Left kidney (tissue), 2 donors: ENCODE measurements around the gene GUK1. TPM values are rescaled to one million over a fixed set of nuclear protein-coding genes. Genes with fewer than 3 reads are reported as not detected.
A peak's percentile ranks its signal among the peaks of the same experiment; 100 is the strongest.
"Not testable (repeated sequence)": the region's sequence is repeated elsewhere in the genome, so short reads cannot be mapped to it uniquely, and the experiment has no call there.

Experiments used
- DNase-seq: peaks from one replicate; pipeline ENCODE4 v3.0.0-alpha.2; 2013
- polyA plus RNA-seq: library from polyadenylated mRNA; unstranded; fragments of 120-200 nt; gene quantifications from one replicate; pipeline ENCODE4 v1.2.1, GENCODE V29; 2013; ENCODE audit not compliant: insufficient read length

The GUK1 gene
- polyA plus RNA-seq, 1 donor = 82.3 TPM

DNA sequence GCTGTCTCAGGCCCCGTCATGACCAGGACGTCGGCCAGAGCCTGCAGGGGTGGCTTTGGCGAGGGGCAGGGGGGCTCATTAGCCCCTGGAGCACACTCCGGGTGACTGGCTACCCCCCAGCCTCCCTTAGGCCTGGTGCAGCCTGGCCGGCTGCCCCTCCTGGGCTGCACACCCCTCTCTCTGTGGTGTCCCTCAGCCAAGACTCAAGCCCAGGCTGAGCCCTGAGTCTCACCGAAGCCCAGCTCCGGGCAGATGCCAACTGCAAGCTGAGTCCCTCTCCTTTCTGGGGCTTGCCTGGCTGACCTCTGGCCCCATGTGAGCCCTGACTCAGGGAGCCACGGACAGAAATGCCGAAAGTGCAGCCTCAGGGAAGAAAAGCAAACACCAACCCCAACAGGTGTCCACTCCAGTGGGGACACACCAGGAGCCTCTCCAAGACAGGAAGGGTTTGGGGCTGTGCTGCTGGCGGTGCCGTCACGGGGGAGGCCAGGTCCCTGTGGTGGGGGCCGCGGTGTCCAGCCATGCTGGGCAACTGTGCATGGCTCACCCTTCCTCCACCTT is 20.2 kb downstream of the GUK1 start:
- DNase-seq = no peak

DNA sequence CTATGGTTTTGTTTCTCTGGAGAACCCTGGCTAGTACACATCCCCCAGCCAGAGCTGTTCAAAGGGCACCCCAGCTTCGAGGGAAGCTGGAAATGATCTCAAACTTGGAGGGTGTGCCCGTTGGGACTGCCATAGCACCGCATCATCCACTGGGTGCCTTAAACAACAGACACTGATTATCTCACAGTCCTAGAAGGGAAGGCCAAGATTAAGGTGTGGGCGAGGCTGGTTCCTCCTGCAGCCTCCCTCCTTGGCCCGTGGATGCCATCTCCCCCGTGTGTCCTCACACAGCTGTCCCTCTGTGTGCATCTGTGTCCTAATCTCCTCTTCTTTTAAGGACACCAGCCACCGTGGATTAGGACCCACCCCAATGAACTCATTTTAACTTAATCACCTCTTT is 21.3 kb downstream of the GUK1 start:
- DNase-seq = no peak

DNA sequence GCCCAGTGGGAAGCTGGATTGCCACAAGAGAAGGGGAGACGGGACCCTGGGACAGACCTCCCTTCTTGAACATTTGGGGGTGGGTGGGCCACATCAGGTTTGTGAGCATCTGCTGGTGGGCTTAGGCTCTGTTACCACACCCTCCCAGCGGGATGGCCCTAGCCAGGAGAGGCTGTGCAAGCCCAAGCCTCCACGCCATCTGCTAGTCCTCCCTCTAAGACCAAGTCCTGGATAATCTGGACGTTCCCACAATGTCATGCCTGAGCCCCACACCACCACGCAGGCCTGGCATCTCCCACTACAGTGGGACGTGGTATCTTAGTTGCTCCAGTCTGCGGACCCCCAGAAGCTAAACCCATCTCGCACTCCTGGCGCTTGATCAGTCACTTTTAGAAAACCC is 21.8 kb downstream of the GUK1 start:
- no peak for DNase-seq

DNA sequence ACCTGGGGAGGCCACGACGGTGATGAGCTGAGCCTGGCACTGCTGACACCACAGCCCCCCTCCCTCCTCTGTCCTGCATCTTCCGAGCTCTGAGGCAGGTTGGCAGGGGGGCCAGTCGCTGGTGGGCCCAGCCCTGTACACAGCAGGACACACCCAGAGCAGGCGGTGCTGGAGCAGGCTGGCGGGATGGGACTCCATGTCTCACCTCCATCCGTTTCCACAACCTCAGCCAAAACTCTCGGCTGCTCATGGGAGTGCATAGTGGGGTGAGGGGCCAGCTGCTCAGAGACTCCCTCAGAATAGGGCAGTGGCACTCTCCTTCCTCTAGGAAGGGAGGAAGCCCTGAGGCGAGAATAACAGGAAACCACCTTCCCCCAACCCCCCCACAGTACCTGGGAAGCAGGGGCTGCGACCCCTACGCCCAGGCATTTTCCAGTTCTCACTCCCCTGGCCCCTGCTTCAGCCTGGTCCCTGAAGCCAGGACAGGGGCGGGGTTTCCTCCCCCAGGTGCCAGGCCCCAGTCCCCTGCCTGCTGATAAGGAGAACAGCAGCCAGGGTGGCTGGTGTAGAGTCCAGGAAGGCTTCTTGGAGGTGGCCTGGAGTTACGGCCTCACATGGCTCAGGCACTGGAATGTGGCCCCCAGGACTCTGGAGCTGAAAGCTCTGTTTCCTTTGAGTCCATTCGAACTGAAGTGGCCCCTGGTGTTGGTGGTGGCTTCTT is 22.4 kb downstream of the GUK1 start:
- DNase-seq = no peak

DNA sequence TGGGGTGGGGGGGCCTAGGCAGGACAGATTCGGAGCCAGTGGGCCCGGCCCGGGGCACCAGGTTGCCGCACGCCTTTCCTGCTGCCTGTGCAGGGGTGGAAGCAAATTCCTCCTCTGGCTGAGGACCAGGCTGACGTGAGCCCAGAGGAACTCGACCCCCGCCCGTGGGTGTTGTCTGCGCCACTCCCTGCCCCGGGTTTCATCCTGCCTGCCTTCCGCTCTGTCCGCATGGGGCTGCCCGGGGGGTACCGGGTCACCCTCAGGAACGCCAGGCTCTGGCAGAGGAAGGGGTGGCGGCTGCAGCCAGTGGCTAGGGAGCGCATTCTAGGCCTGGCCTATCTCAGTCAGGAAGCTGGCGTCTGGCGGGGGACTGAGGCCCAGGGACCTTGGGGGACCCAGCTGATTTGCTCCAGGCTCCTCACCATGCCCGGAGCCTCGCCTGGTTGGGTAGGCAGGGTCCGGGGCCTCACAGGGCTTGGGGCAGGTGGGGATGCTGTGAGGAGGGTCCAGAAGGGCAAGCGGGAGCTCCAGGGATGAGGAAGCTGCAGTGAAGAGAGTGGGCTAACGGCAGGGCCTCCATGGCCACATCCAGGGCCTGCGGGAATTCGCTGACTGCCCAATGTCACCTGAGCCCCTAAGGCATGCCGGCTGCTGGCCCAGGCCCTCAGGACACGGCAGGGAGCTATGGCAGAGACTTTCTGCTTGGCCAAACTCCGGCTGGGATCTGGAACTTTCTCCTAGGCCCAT is 23.1 kb downstream of the GUK1 start:
- DNase-seq = no peak

DNA sequence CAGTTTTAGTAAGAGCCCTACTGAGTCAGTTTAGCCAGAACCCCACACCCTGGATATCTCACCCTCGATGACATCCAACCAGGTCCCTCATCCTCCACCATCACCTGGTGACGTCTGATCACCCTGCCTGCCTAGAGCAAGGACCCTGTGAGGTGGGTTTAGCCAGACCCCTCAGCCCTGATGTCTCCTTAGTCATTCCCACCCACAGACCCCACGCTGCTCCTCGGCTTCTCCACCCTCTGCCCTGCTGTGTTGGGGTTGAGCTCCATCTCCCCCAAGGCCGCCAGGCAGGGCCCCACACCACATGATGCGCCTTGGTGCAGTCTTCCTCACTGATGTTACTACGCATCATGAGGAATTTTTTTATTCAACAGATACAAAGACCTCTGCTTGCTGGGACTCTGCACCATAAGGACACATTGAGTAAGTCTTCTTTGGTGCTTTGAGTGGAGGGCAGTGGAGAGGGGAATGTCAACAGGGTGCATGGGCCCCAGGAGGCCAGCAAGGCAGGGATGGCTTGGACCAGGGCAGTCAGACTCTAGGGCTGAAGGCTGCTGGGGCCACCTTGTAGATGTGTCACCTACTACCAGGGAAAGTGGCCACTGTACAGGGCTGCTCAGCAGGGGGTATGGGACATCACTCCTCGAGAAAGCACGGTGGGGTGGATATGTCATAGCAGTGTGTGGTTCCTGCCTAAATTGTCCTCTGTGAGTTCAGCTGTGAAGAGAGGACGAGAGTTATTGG is 23.9 kb downstream of the GUK1 start:
- no peak for DNase-seq

DNA sequence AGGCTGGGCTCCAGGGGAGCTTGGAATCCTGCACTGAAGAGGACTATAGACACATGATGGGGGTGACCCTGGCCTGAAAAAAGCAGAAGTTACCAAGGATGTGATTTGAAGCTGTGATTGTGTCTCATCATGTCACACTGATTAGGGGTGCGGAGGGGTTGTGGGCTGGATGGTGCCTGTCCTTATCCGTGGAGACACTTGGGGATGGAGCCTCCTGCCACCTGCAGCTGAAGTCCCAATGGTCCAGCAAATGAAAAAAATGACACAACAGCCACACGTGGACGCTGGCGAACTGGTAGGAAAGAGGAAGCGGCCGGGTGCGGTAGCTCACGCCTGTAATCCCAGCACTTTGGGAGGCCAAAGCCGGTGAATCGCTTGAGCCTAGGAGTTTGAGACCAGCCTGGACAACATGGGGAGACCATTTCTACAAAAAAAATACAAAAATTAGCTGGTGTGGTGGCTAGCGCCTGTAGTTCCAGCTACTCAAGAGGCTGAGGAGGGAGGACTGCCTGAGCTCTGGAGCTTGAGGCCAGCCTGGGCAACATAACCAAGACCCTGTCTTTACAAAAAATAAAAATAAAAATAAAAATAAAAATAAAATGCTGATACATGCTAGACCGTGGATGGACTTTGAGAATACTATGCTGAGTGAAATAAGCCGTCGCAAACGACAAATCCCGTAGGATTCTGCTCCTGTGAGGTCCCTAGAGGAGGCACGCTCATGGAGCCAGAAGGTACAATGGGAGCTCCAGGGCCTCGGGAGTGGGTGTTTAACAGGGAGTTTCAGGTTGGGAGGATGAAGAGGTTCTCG is 24.7 kb downstream of the GUK1 start:
- DNase-seq = no peak

DNA sequence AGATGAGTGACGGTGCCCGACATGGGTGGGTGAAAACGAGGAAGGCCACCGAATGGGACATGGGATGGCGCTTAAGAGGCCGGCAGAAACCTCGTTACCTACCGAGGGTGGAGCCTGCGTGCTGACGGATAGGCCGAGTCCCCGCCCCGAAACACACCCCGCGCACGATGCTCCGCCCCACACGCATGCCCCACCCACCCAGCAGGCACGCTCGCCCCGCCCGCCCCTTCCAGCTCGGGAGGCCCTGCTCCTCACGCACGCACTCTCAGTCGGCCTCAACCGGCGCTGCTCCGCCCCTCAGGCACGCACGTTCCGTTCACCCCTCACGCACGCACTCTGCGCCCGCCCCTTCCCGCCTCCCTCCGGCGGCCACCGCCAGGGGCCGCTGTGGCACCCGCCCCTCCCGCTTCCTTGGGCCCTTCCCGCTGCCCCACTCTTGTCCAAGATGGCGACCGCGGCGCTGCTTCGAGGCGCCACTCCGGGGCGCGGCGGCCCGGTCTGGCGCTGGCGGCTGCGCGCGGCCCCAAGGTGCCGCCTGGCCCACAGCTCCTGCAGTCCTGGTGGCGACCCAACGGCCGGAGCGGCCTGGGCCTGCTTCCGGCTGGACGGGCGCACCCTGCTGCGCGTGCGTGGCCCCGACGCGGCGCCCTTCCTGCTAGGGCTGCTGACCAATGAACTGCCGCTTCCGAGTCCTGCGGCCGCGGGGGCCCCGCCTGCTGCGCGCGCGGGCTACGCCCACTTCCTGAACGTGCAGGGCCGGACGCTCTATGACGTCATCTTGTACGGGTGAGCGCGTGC is 25.5 kb downstream of the GUK1 start, which contains the start of gene IBA57:
Gene IBA57, plus strand, starts transcription at position 433 of the 798 bp plus-strand sequence. Its CDS starts 13 bp downstream, at position 446.
- peak; percentile 96 for DNase-seq

DNA sequence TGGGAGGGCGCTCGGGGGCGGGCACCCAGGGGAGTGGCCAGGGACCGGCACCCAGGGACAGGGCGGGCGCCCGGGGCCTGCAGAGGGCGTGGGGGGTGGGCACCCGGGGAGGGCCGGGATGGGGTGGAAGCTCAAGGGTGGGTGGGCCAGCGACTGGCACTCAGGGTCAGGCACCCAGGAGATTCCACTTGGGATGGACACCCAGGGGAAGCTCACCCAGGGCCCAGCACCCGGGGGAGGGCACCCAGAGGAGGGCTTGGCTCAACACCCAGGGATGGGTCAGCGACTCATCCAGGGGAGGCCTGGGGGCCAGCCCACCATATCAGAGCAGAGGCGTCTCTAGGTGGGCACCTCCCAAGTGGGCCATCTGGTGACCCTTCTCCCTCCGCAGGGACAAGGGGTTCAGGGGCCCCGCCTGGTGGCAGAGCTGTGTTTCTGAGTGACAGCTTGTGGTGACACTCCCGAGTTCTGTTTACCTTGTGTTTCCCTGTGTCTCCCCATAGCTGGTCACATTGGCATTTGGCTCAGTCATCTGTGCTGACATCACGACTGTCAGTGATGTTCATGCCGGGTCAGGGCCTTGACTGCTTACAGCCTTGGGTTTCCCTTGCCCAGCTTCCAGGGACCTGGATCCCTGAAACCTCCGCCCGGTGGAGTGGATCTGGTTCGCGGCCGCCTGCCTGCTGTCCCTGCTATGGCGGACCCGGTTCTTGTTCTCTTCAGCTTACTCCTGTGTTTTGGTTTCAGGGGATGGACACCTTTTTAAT is 26.3 kb downstream of the GUK1 start:
- no peak for DNase-seq

DNA sequence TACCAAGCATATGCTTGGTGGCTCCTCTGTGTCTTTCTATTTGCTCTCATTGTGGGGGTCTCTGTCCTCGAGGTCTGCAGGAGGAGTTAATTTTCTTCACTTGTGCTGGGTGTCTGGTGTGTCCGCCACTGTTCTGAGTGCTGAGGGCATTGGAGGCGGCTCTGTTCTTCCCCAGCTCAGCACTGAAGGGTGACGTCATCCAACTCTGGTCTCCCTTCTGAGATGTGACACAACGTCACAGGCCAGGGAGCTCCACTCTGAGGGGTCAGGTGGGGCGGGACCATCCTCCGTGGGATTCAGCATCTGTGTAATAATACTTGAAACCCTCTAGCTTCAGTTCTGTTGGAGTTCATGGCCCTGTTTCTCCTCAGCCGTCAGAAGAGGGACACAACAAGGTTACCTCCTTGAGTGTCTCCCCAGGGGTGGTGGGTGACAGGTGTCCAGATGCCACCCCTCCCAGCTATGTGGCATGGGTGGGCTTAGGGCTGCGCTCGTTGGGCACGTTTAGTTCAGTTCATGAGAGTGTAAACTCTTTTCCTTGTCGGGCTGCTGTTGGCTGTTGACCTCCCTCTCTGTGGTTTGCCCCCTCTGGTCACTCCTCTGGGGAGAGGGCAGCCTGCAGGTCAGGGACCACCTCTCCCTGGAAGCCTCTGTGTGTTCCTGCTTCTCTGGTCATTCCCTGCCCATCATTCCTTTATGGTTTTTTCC is 28.6 kb downstream of the GUK1 start:
- no peak for DNase-seq

DNA sequence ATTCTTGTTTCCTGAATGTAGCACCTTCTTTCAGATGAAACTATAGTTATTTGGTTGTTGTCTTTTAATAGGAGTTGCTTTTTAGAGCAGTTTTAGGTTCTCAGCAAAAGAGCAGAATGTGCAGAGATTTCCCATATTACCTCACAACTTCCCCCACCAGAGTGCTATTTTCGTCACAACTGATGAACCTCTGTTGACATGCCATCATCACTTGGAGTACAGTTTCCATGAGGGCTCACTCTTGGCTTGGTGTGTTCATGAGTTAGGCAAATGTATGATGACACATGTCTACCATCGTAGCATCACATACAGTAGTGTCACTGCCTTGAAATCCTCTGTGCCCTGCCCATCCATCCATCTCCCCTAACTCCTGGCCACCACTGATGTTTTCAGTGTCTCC is 29.3 kb downstream of the GUK1 start:
- DNase-seq = no peak

DNA sequence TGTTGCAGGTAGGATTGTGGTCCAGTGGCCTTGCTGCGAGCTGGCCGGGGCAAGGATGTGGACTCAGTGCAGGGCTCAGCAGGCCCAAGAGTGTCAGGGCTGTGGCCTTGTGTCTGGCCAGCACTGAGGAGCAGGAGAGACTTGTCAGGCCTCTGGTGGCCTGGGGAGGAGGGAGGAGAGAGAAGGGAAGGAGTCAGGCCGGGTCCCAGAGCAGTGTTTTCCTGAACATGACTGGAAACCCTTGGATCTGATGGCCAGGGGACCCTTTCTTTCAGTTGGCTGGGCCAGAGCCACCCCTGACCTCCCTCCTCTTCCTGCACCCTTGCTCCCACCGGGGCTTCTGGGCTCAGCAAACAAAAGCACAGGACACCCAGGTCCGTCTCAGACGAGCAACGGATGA is 30.6 kb downstream of the GUK1 start:
- no peak for DNase-seq

DNA sequence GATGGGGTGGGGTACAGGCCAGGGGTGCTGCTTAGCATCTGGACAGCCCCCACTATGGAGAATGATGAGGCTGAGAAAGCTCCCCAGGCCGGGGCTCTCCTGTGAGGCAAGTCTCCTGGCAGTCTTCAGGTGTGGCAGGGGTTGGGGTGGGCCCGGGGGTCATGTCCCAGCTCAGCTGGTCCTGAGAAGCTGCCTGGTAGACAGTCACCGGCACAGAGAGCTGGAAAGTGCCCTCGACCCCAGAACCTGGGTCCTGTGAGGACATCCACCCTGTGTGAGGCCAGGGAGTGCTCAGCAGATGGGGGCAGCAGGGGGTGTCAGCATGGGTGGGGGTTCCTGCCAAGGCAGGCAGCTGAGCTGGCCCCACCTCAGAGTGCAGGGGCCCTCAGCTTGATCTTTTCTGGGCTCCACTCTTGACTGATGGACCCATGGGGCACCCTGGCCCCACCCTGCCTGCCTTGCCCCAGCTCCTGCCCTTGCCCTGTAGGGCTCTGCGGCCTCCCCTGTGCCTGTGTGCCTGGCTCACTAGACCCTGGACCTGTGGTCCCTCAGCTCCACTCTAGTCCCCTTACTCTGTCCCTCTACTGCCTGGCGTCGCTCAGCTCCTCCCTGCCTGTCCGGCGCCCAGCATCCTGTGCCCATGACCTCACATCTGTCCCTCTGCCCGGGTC is 31.3 kb downstream of the GUK1 start:
- no peak for DNase-seq

DNA sequence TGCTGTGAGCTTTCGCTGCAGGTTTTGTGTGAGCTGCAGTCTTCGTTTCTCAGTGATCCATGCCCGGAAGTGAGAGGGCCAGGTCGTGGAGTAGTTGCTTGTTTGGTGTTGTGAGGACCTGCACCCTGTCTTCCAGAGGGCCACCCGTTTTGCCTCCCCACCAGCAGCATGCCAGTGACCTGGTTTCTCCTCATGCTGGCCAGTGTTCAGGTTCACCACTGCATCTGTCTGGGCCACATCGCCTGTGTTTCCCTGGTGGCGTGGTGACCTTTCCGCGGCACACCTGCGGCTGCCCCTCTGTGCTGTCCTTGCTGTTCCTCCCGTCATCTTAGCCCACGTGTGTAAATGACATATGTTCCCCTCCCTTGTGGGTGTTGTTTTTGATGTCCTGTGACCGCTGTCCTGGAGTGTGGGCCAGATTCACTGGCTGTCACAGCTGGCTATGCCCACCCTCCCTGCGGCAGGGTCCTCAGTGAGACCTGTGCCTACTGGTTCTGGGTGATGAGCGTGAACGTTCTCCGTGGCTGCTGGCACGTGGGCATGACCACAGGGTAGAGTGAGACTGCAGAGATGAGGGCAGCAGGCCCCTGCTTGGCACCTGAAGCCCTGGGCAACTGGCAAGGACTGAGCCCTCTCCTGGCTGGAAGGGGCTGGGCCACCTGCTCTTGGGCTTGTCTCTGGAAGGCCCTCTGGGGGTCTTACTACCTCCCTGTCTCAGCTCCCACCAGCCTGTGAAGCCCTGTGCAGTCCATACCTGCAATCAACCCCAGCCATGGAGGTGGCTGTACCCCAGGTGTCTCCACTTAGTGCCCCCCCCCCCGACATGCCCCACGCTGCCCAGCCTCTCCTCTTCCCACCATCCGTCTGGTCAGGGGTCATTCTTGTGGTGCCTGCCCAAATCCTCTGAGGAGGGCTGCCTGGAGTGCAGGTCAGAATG is 32.8 kb downstream of the GUK1 start:
- no peak for DNase-seq

DNA sequence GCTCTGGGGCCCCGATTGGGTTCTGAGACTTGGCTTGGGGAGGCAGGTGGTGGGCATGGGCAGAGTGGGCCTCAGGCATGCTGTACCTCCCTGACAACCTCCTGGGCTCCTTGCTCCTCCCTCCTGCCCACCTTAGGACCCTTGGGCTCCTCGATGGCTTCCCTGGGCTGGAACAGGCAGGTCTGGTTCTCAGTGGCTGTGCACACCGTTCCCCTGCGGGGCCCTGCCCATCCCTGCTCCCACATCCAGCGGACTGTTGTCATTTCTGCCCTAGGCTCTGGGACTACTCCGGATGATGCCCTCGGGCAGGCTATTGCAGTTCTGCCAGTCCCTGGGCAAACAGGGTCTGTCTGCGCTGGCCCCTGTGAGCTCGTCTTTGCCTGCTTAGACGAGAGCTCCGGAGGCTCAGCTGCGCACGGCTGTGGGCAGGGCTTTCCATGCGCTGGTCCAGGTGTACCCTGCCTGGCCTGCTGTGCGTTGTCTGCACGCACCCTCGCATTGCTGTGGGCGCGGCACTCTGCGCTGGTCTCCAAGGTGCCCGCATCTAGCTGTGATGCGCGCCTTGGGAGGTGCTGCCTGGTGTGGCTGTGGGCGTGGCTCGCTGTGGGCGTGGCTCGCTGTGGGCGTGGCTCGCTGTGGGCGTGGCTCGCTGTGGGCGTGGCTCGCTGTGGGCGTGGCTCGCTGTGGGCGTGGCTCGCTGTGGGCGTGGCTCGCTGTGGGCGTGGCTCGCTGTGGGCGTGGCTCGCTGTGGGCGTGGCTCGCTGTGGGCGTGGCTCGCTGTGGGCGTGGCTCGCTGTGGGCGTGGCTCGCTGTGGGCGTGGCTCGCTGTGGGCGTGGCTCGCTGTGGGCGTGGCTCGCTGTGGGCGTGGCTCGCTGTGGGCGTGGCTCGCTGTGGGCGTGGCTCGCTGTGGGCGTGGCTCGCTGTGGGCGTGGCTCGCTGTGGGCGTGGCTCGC is 33.7 kb downstream of the GUK1 start:
- not testable (repeated sequence) for DNase-seq
